Bone marrow (tissue), 2 donors: ENCODE measurements around the gene PKIG.

ENCODE experiments used
- DNase-seq, 2 donors: peaks; one replicate each; lab custom pipeline; 2025; lab: John Stamatoyannopoulos, UW

The PKIG gene

DNA sequence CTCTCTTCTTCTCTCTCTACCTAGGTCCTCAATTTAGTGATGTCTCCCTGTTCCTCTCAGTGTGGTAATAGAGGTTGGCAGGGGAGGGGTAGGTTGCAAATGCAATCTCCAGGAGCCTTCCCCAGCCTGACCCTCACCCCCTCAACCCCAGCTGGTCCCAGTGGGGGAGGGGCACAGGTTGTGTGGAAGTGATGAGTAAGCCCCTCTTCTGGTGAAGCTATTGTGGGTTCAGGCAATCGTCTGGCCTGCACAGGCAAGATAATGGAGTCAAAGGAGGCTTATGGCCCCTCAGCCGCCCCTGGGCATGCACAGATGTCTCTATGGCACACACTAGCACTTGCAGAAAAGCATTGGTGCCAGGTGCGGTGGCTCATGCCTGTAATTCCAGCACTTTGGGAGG, 79.9 kb downstream of the PKIG start:
- peak in 1 of 2 donors; percentile 82 for DNase-seq

DNA sequence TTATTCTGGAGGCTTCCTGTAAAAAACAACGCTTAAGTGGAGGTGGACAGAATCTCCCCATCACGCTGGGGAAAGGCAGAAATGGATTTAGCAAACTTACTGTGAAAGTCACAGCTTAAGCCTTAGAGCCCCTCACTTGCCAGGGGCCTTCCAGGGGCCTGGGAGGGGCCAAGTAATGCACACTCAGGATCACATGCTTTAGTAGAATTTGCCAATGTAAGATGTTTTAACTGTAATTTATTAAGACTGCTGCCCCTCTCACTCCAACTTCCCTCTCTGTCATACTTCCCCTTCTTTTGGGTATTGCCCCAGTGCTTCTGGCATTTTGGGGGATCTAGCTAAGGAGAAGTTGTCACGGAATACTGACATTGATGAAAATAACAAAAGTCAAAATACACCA, 81.8 kb downstream of the PKIG start:
- peak; percentile 18 to 87 for DNase-seq

DNA sequence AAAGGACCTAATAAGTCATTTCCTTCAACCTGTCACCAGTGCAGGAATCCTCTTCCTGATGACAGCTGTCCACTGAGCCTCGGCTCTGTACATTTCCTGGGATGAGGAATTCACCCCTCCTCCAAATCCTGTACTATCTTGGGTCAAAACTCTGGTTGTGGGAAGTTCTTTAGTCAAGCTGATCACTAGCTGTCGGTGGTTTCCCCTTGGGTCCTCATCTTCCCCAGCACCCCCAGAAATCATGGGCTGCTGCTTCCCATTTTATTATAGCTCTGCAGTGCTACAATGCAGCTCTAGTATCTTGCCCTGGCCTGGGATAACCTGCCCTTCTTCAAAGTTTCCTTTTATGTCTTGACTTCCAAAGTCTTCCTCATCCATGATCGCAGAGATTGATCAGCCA, 83.7 kb downstream of the PKIG start:
- DNase-seq, result no peak
